Uterus (tissue), 4 donors: ENCODE measurements around the gene LHFPL6. TPM values are rescaled to one million over a fixed set of nuclear protein-coding genes. Genes with fewer than 3 reads are reported as not detected.

Experiments used
- DNase-seq, 2 donors: peaks; one replicate each; pipeline ENCODE4 v3.0.0-alpha.2; 2019 to 2020
- H3K27ac ChIP-seq, 2 donors: fragments of 200-600 bp; sonication (generic); 1 replicate in 1 of 2; 2 replicates in 1 of 2; pipeline ENCODE4 v1.5.1; 2016 to 2018
- H3K27me3 ChIP-seq, 2 donors: fragments of 200-600 bp; sonication (generic); one replicate each; pipeline ENCODE4 v1.5.1; 2018 to 2019; ENCODE audit warnings: control low read depth in 1 of 2
- H3K36me3 ChIP-seq, 2 donors: fragments of 200-600 bp; sonication (generic); one replicate each; pipeline ENCODE4 v1.5.1; 2019; ENCODE audit warnings: control low read depth in 1 of 2
- H3K4me1 ChIP-seq, 2 donors: fragments of 200-600 bp; sonication (generic); one replicate each; pipeline ENCODE4 v1.5.1; 2018 to 2019; ENCODE audit warnings: control low read depth in 1 of 2
- H3K4me3 ChIP-seq, 2 donors: fragments of 200-600 bp; sonication (generic); 1 replicate in 1 of 2; 2 replicates in 1 of 2; pipeline ENCODE4 v1.5.1; 2018 to 2019; ENCODE audit warnings: mild to moderate bottlenecking in 1 of 2
- H3K9me3 ChIP-seq, 2 donors: fragments of 200-600 bp; sonication (generic); one replicate each; pipeline ENCODE4 v1.5.1; 2019; ENCODE audit warnings: control low read depth in 1 of 2
- POLR2A ChIP-seq, 2 donors: fragments of 450-650 bp; IDR thresholded peaks; one replicate each; pipeline ENCODE4 v1.6.1; 2016; ENCODE audit warnings: antibody characterized with exemption in 2 of 2, mild to moderate bottlenecking in 1 of 2, moderate library complexity in 1 of 2
- intact Hi-C: fragments of 100-400 bp; cut with DNase I; formaldehyde crosslinking; loops from one replicate; pipeline ENCODE4 v1.15.1; 2023; ENCODE audit warnings: low total_unique reads
- total RNA-seq, 4 donors: library from RNA; depleted of rRNA in 3 of 4; stranded (reverse); fragments of >200 nt in 3 of 4; gene quantifications; one replicate each; pipeline versions ENCODE4 v1.1.0 to v1.2.4, GENCODE V29; 2014 to 2023
- TF ChIP-seq, protein P1 (sequence below), 4 experiments: fragments of 200-600 bp in 2 of 4; fragments of 450-650 bp in 2 of 4; sonication (generic) in 2 of 4; IDR thresholded peaks; one replicate each; pipeline ENCODE4 v1.5.1; 2016 to 2019; ENCODE audit warnings: antibody characterized with exemption in 4 of 4, mild to moderate bottlenecking in 2 of 4, moderate library complexity in 1 of 4
- donor health status: DM: yes; HTN: yes; CAD: no.

Gene LHFPL6
- total RNA-seq, 4 donors from 2014 or later: 37.9 to 105 (median 86.8) TPM

DNA sequence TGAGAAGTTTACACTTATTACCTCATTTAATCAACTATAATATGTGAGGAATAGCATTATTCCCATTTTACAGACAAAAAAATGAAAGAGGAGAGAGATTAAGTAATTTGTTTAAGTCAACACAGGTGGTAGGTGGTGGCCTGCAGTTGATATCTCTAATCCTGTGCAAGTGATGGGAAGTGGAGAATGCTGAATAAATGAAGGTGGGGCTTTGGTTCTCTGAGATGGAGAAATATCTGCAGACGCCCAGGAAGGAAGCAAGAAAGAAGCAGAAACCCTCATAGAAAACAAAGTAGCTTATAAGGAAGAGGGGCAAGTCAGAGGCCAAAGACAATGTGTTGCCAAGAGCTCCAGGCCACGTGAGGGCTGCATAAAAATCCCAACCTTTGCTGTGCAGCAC lies 290.4 kb downstream of the LHFPL6 start:
- H3K9me3 ChIP-seq: no peaks in the 10 kb centered on the region
- no peaks in the 10 kb centered on the region for H3K27me3 ChIP-seq
- H3K27ac ChIP-seq: no peak overlapping the region
- no peaks in the 10 kb centered on the region for H3K36me3 ChIP-seq
- TF ChIP-seq POLR2A (IDR thresholded peaks at IDR 0.05): no peak
- intact Hi-C loops: no loop called here
- no peak for DNase-seq
- H3K4me3 ChIP-seq: no peak overlapping the region
- no peaks in the 10 kb centered on the region for H3K4me1 ChIP-seq

DNA sequence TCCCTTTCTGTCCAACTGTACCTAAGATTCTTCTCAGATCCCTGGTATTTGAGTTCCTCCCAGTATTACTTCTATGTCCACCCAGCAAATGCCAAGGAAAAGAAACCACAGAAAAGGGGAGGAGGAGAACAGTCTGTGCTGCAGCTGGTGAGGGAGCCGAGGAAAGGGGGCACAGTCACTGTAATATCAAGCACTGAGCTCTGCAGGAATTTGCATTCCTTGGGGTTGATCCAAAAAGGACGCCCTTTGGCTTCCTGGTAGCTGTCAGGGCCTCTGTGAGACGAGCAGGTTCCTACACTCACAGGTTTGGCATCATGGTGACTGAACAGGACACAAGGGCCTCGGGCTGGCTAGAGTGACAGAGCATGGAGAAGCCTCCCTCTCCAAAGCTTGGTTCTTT lies 291.4 kb downstream of the LHFPL6 start:
- no peak overlapping the region for H3K4me3 ChIP-seq
- no peaks in the 10 kb centered on the region for H3K9me3 ChIP-seq
- no peaks in the 10 kb centered on the region for H3K27me3 ChIP-seq
- DNase-seq: no peak
- no peaks in the 10 kb centered on the region for H3K36me3 ChIP-seq
- no peak overlapping the region for H3K27ac ChIP-seq
- H3K4me1 ChIP-seq: no peaks in the 10 kb centered on the region
- TF ChIP-seq, protein P1, sequence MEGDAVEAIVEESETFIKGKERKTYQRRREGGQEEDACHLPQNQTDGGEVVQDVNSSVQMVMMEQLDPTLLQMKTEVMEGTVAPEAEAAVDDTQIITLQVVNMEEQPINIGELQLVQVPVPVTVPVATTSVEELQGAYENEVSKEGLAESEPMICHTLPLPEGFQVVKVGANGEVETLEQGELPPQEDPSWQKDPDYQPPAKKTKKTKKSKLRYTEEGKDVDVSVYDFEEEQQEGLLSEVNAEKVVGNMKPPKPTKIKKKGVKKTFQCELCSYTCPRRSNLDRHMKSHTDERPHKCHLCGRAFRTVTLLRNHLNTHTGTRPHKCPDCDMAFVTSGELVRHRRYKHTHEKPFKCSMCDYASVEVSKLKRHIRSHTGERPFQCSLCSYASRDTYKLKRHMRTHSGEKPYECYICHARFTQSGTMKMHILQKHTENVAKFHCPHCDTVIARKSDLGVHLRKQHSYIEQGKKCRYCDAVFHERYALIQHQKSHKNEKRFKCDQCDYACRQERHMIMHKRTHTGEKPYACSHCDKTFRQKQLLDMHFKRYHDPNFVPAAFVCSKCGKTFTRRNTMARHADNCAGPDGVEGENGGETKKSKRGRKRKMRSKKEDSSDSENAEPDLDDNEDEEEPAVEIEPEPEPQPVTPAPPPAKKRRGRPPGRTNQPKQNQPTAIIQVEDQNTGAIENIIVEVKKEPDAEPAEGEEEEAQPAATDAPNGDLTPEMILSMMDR (IDR thresholded peaks at IDR 0.05): no peak
- TF ChIP-seq POLR2A (IDR thresholded peaks at IDR 0.05): no peak
- intact Hi-C loops: no loop called here

DNA sequence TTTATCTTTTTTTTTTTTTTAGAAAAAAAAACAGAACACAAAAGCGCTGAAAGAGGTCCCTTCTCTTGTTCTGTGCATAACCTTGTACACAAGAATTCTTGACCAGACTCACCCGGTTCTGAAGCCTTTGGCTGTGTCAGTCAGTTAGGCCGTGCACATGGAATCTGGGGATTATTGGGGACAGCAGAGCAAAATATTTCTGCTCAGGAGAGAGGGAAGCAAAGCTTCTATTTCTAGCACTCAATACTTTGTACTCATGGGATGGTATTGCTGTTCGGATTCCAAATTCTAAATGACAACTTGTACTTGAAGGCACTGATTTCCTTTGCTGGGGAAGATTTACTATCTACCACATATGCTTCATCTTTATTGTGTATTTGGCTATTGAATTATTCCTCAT lies 292.0 kb downstream of the LHFPL6 start:
- intact Hi-C loops: no loop called here
- Histone ChIP-seq H3K4me3 (no peak overlapping the region), H3K9me3 (no peaks in the 10 kb centered on the region), H3K4me1 (no peaks in the 10 kb centered on the region), H3K36me3 (no peaks in the 10 kb centered on the region), H3K27ac (no peak overlapping the region), H3K27me3 (no peaks in the 10 kb centered on the region)
- no peak for TF ChIP-seq POLR2A (IDR thresholded peaks at IDR 0.05)
- TF ChIP-seq, protein P1 (IDR thresholded peaks at IDR 0.05): no peak
- no peak for DNase-seq

DNA sequence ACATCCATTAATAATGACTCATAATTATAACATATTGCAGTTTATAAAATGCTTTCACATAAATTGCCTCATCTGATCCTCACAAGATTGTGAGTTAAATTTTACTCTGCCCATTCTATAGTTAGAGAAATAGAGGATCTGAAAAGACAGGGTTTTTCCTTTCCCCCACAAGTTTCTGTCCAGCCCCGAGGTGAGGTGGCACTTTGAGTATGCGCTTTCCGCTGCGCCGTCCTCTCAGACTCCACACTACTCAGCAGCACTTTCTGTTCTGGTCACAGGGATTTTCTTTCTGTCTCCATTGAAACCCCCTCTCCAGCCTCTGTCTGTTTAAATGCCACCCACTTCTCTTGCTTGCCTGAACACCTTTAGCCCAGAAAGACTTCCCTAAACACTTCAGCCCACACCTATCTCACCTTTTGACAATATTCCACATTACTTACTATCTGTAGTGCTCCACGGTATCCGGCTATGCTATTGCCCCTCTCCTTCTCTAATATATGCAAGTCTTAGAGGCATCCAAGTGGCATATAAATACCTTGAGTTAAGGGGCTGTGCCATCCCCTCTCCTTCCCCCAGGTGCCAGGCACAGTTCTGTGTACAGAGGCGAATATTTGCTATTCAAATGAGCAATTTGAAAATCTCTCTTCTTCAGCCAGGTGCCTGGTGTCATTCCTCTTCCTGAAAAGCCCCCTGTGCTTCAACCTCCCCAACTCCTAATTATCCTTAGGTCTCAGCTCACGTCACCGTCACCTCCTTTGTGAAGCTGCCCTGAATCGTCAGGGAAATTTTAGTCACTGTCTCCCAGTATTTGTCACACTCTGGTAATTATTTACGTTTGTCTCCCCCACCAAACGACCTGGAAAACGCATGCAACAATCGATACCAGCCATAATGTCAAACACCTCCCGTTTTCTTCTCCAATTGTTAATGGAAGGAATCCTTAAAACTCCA lies 296.1 kb downstream of the LHFPL6 start:
- H3K36me3 ChIP-seq: no peaks in the 10 kb centered on the region
- H3K4me1 ChIP-seq: no peaks in the 10 kb centered on the region
- intact Hi-C loops: no loop called here
- no peak for TF ChIP-seq POLR2A (IDR thresholded peaks at IDR 0.05)
- TF ChIP-seq, protein P1 (IDR thresholded peaks at IDR 0.05): no peak
- H3K9me3 ChIP-seq: no peaks in the 10 kb centered on the region
- H3K4me3 ChIP-seq: no peak overlapping the region
- no peaks in the 10 kb centered on the region for H3K27me3 ChIP-seq
- H3K27ac ChIP-seq: no peak overlapping the region
- DNase-seq: no peak

DNA sequence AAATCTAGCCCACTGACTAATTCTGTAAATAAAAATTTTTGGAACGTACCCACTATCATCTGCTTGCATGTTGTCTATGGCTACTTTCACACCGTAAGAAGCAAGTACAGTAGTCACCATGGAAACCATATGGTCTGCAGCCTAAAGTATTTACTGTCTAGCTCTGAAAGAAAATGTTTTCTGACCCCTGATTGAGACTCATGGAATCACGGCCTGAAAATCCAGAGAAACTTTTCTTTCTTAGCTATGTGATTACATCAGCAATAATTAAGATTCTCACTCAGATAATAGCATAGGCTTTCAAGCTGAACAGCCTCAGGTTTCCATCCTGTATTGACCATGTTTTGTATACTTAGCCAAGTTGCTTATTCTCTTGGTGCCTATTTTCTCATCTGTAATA lies 300.2 kb downstream of the LHFPL6 start:
- Histone ChIP-seq H3K9me3 (no peaks in the 10 kb centered on the region), H3K4me3 (no peak overlapping the region), H3K27me3 (no peaks in the 10 kb centered on the region), H3K4me1 (no peaks in the 10 kb centered on the region), H3K36me3 (no peaks in the 10 kb centered on the region), H3K27ac (no peak overlapping the region)
- no peak for TF ChIP-seq POLR2A (IDR thresholded peaks at IDR 0.05)
- TF ChIP-seq, protein P1 (IDR thresholded peaks at IDR 0.05): no peak
- DNase-seq: no peak
- intact Hi-C loops: no loop called here
